ENCODE results near the gene DMWD. TPM values are rescaled to one million over a fixed set of nuclear protein-coding genes. Genes with fewer than 3 reads are reported as not detected.

Gene DMWD
- total RNA-seq, 1 experiment from 2014 or later = 64.6 TPM

GRCh38 chr19:45819769-45820168 is 27.1 kb upstream of the DMWD start:
- ChIA-PET POLR2A (no interaction called here), CTCF (no interaction called here)
- TF ChIP-seq SIN3A (IDR thresholded peaks at IDR 0.05; ENCODE audit: borderline replicate concordance, insufficient read depth, low read depth, low read length) (no peak), CTCF (IDR thresholded peaks at IDR 0.05) (no peak), POLR2AphosphoS5 (IDR thresholded peaks at IDR 0.05; ENCODE audit: low read depth, low read length) (no peak), TCF7L2 (IDR thresholded peaks at IDR 0.05; ENCODE audit: low read depth, low read length) (no peak), REST (IDR thresholded peaks at IDR 0.05; ENCODE audit: insufficient read depth in 1 of 2, low read depth in 2 of 2, low read length in 1 of 2) (no peak)
- intact Hi-C loops (cut with micrococcal nuclease; ENCODE audit: unreplicated experiment) (no loop called here), in situ Hi-C loops (cut with HindIII; ENCODE audit: low pct_unique_long_range_greater_than_20kb, low sequenced_read_pairs) (no loop called here)
- DNase-seq (ENCODE audit: low read depth, low spot score) (no peak), ATAC-seq (no peak)
- H3K27me3 ChIP-seq (ENCODE audit: control insufficient read depth, insufficient read depth, low read length) = no peaks in the 10 kb centered on the region
- no peak overlapping the region for H3K4me3 ChIP-seq (ENCODE audit: low read depth in 2 of 2, low read length in 2 of 2)
- no peaks in the 10 kb centered on the region for H3K9me3 ChIP-seq (ENCODE audit: control insufficient read depth, insufficient read depth, low read depth, low read length)
- no peak overlapping the region for H3K27ac ChIP-seq (ENCODE audit: low read length)
- no TSS peak for BruUV-seq (replicated peaks)
- H3K36me3 ChIP-seq (ENCODE audit: control insufficient read depth, insufficient read depth, low read length) = no peaks in the 10 kb centered on the region
- no peaks in the 10 kb centered on the region; the same call in 1 of the 2 replicates for H3K4me1 ChIP-seq (ENCODE audit: control insufficient read depth, insufficient read depth, low read length)

GRCh38 chr19:45817725-45818301 is 25.2 kb upstream of the DMWD start:
- TF ChIP-seq POLR2AphosphoS5 (IDR thresholded peaks at IDR 0.05; ENCODE audit: low read depth, low read length) (no peak), SIN3A (IDR thresholded peaks at IDR 0.05; ENCODE audit: borderline replicate concordance, insufficient read depth, low read depth, low read length) (no peak), TCF7L2 (IDR thresholded peaks at IDR 0.05; ENCODE audit: low read depth, low read length) (no peak), CTCF (IDR thresholded peaks at IDR 0.05) (no peak), REST (IDR thresholded peaks at IDR 0.05; ENCODE audit: insufficient read depth in 1 of 2, low read depth in 2 of 2, low read length in 1 of 2) (no peak)
- DNase-seq (ENCODE audit: low read depth, low spot score) = no peak
- no TSS peak for BruUV-seq (replicated peaks)

More at GRCh38 chr19:45817725-45818301, 25.2 kb upstream of the DMWD start:
- no peaks in the 10 kb centered on the region for H3K9me3 ChIP-seq (ENCODE audit: control insufficient read depth, insufficient read depth, low read depth, low read length)
- no peak overlapping the region for H3K27ac ChIP-seq (ENCODE audit: low read length)
- H3K36me3 ChIP-seq (ENCODE audit: control insufficient read depth, insufficient read depth, low read length) = no peaks in the 10 kb centered on the region
- no peak overlapping the region for H3K4me3 ChIP-seq (ENCODE audit: low read depth in 2 of 2, low read length in 2 of 2)
- CTCF ChIA-PET = interaction anchor here (0.5 to 1.5 kb wide), 3 partner anchors 64 to 126 kb away, joined by 3 to 6 read pairs (median 4); partner anchors contain the start of genes QPCTL and SNRPD2
- ATAC-seq = peak; percentile 31
- in situ Hi-C loops (cut with HindIII; ENCODE audit: low pct_unique_long_range_greater_than_20kb, low sequenced_read_pairs) (no loop called here), intact Hi-C loops (cut with micrococcal nuclease; ENCODE audit: unreplicated experiment) (no loop called here)
- no peaks in the 10 kb centered on the region for H3K27me3 ChIP-seq (ENCODE audit: control insufficient read depth, insufficient read depth, low read length)
- POLR2A ChIA-PET = interaction anchor here (0.5 kb wide), 1 partner anchor 1080 kb away, joined by 3 read pairs; no protein-coding TSS in a partner anchor
- no peaks in the 10 kb centered on the region for H3K4me1 ChIP-seq (ENCODE audit: control insufficient read depth, insufficient read depth, low read length)
